EL (cell line): ENCODE results near the gene OR12D2.
"Not testable (repeated sequence)": the region's sequence is repeated elsewhere in the genome, so short reads cannot be mapped to it uniquely, and the experiment has no call there.

ENCODE experiments used
- DNase-seq: peaks from one replicate; pipeline ENCODE4 v3.0.0-alpha.2; 2016

The OR12D2 gene, protein sequence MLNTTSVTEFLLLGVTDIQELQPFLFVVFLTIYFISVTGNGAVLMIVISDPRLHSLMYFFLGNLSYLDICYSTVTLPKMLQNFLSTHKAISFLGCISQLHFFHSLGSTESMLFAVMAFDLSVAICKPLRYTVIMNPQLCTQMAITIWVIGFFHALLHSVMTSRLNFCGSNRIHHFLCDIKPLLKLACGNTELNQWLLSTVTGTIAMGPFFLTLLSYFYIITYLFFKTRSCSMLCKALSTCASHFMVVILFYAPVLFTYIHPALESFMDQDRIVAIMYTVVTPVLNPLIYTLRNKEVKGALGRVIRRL

DNA sequence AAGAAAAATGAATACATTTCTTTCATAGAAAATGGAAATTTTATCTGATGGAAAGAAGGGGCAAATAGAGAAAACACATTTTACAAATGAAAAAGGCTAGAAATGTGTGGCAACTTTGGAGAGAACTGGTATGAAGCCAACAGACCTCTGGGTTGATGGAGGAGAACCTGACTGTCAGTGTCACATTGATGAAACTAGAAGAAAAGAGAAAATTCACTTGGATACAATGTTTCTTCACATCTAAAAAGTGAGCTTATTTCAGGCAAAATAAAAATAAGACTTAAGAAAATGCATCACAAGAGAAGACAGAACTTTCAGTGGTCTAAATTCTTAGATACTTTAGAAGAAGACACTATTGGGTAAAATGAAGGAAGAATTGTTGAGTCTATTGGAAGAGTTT lies at the start of gene OR12D2:
TSS of gene OR12D2 (plus strand) at position 301 of the 400 bp plus-strand sequence. CDS start 1,069 bp downstream, outside the sequence.
- DNase-seq: no peak

DNA sequence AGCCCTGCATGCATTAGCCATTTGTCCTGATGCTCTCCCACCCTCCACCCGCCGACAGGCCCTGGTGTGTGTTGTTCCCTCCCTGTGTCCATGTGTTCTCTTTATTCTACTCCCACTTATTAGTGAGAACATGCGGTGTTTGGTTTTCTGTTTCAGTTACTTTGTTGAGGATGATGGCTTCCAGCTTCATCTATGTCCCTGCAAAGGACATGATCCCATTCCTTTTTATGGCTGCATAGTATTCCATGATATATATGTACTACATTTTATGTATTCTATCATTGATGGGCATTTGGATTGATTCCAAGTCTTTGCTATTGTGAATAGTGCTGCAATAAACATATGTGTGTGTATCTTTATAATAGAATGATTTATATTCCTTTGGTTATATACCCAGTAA lies 46.1 kb upstream of the OR12D2 start:
- DNase-seq: not testable (repeated sequence)

DNA sequence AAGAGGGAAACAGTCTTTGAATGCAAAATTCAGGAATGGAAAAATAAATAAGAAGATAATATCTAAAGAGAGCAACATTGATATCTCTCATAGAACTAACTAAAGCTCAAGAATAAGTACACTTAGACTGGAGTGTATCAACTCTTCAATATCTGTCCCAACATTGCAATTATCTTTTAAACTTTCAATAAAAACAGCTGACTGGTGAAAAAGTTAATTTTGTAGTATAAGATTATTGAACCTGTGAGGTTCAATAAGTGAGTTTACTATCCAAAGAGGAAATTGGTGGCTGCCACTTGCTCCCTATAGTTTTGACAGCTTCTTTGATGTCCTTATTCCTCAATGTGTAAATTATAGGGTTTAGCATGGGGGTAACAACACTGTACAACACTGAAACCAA lies 40.5 kb upstream of the OR12D2 start:
- no peak for DNase-seq

DNA sequence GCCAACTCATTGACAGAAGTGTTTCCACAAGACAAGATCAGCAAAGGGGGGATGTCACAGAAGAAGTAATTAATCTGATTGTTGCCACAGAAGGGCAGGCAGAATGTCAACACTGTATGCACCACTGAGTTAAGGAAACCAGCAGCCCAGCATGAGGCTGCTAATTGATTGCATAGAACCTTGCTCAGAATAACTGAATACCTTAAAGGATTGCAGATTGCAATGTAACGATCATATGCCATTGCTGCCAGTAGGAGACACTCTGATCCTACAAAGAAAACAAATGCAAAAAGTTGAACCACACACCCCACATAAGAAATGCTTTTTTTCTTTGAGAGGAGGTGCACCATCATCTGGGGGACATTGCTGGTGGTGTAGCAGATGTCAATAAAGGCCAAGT lies 39.8 kb upstream of the OR12D2 start:
- no peak for DNase-seq

DNA sequence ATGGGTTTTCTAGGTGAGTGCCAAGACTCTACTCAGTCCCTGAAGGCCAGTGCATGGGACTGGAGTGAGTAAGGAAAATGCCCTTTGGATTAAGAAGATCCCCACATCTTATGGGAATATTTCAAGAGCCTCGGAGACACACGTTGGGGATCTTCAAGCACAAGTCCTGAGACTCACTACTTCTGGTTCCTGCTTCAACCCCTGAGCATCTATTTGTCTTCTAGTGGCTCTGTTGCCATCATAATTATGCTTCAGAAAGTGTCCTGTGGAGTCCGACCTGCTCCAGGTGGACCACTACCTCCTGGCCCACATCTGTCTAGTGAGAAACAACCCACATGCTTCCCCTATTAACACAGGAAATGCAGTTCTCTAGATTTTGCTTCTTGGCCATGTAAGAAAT lies 26.7 kb upstream of the OR12D2 start, which contains the start of gene OR5V1:
TSS of gene OR5V1 (minus strand) at position 101 of the 400 bp plus-strand sequence. CDS start 12,670 bp downstream, outside the sequence.
- DNase-seq: no peak

DNA sequence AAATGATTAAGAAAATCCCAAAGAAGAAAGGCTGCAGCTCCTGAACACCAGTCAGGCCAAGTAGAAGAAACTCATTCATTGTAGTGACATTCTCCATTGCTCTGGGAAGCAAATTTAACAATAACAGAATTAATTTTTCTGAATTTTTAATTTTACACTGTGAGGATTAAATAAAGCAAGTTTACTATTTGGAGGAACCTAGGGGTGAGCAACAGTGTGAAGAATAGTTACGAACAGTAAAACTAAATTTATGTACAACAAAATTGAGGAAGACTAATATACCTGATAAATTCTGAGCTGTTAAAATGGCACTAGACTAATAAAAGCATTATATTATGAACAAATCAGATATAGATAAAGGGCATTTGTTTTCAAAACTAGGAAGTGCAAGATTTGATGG lies 20.2 kb upstream of the OR12D2 start, which contains the start of gene OR12D3:
TSS of gene OR12D3 (minus strand) at position 101 of the 400 bp plus-strand sequence. CDS start at position 97, 4 bp downstream.
- DNase-seq: no peak

DNA sequence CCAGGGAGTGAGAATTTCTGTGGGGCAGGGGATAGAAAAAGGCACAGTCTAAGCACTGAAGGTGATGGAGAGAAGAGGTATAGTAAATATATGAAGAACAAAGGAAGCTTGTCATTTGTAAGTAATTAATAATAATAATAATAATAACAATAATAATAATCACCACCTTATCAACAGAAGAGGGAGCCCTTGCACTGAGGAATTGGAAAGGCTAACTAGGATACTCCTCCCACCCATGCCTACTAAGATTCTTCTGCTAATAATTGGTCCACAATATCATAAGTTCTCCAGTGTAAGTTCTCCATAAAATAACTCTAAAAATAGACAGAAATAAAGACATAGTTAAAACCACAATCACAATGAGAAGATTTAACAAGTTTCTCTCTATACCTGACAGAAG lies 19.4 kb upstream of the OR12D2 start:
- peak; percentile 38 for DNase-seq

DNA sequence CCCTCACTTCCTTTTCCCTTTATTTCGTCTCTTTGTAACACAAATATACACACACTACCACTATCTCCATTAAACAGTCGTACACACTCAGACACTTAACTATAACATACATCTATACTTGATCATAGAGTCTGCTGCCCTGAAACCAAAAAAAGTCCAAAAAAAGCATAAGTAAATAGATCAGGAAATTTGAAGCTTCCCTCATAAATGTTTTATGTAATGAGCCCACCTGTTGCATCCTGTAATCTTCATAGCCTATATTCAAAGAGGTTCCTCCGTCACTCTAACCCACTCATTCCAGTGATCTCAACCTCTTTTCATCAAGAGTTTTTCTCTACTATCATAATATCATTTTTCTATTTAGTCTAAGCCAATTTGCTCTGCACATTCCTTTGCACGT lies 6.9 kb upstream of the OR12D2 start:
- no peak for DNase-seq

DNA sequence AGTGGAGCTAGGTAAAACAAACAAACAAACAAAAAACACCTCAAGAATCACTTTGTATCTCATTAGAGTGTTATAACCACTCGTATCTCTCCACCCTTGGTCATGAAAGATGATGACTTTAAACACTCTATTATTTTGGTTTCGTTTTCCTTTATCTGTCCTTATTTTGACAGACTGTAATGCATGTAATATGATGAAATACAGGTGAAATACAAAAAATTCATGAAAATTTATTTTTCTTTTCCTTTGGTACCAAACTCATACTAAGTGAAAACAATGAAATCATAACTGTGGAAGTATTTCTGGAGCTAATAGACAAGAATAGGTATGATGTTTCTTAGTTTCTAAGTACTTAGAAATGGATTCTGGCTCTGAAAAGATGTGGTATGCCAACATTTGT lies 4.1 kb downstream of the OR12D2 start:
- DNase-seq: no peak

DNA sequence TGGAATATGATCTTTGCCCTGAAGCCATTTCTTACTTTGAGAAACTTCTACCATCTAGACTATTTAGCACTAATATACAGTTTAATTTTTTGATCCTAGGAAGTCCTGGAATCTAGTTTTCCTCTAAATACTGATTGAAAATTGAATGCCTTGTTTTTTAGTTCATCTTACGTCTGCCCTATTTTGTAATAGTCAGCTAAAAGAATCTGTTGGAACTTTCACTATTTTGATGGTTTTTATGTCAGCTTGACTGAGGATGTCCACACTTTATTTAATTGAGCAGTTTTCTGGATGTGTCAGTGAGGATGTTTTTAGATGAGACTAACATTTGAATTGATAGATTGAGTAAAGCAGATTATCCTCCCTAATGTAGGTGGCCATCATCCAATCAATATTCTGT lies 8.4 kb downstream of the OR12D2 start:
- no peak for DNase-seq

DNA sequence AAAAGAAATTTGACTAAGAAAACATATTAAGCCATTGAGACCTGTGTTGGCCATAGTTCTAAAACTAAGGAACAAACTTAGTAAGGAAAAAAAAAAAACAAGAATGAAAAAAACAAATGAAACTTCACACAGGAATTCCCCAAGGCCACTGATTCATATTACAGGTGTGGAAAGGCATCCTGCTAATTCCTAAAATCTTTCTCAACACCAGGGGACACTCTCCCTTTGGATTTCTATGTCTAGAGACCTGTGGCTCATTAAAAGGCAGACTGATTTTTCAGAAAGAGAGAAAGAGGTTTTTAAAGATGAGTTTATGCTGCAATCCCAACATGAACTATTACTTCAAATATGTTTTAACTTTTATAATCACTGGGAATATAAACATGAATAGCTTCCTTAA lies 19.2 kb downstream of the OR12D2 start, which contains the start of gene OR12D1:
TSS of gene OR12D1 (plus strand) at position 341 of the 400 bp plus-strand sequence.
- DNase-seq: peak; percentile 21

DNA sequence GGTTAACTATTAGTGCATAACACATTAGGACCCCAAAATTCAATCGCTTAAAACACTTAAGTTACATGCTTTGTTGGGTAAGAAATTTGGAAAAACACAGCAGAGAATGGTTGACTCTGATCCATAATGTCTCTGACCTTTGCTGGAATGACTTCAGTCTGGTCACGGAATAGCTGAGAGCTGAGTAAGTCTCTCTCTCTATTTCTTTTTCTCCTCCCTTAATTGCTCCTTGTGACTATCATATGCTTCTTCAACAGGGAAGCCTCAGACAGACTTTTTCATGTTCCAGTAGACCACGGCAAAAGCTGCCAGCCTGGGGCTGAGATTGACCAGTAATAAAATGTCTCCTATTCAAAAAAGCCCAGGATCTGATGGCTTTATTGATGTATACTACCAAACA lies 24.1 kb downstream of the OR12D2 start:
- peak; percentile 72 for DNase-seq

DNA sequence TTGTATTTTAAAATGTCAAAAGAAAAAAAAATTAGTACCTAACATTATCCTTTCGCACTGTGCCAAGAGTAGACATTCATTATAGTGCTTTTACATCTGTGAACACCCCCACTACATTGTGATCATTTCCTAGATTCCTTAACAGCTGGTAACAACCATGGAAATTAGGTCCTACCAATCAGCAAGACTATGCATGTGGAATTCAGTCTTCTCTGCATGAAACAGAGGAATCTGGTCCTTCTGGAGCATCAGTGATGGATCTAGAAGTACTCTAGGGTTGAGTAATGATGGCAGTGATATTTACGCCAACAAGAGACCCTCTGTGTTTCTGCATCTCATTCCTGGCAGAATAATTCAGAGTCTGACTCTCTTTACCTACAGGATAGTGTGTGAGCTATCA lies 28.7 kb downstream of the OR12D2 start:
- peak; percentile 13 for DNase-seq

DNA sequence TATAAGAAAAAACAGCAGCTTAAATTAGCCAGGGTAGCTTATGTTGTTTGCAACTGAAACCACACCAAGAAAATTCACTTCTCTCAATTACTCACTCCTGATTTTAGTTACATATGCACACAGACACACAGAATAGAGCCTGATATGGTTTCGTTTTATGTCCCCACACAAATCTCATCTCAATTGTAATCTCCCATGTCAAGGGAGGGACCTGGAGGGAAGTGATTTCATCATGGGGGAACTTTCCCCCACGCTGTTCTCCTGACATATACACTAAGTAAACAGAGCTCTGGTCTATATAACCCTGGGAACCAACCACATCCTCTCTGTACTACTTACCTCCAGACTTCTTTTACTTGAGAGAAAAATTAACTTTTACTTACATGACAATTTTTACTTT lies 29.1 kb downstream of the OR12D2 start:
- DNase-seq: peak; percentile 26

DNA sequence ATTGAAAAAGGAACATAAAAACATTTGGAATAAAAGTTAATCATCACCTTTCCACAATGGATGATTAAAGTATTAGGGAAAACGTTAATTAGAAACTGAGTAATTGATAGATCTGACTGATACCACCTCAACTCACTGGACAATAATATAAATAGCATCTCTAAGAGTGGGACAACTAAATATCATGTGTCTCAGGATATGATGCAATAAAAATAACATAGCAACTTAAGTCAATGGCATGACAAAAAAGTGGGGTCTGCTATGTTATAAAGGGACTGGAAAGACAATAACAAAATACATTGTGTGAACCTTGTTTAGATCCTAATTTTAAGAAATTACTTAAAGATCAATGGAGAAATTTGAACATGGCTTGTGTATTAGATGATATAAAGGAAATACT lies 29.6 kb downstream of the OR12D2 start:
- no peak for DNase-seq

DNA sequence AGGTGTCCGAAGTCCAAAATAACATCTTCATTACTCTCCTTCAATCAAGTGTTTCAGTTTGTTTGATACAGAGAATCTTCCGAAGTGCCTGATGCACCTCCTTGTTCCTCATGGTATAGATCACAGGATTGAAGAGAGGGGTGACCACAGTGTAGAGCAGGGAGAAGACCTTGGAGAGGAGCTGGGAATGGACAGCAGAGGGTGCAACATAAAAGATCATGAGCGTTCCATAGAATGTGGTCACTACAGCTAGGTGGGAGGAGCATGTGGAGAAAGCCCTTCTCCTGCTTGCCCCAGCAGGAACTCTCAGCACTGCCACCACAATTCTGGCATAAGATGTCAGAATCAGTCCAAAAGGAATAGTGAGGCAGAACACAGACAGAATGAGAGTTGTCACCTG lies 31.2 kb downstream of the OR12D2 start:
- DNase-seq: peak; percentile 38

DNA sequence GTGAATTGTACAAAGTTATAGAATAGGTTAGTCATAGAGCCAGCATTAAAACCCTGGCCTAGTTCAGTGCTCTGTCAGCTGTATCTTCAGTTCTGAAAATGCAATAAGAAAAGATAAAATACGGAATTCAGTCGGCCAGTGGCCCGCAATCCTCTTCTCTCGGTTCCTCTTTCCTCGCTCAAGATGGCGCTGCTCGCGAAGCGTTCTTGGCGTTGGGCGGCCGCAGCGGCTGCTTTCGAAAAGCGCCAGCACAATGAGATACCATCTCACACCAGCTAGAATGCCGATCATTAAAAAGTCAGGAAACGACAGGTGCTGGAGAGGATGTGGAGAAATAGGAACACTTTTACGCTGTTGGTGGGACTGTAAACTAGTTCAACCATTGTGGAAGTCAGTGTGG lies 41.3 kb downstream of the OR12D2 start:
- not testable (repeated sequence) for DNase-seq

DNA sequence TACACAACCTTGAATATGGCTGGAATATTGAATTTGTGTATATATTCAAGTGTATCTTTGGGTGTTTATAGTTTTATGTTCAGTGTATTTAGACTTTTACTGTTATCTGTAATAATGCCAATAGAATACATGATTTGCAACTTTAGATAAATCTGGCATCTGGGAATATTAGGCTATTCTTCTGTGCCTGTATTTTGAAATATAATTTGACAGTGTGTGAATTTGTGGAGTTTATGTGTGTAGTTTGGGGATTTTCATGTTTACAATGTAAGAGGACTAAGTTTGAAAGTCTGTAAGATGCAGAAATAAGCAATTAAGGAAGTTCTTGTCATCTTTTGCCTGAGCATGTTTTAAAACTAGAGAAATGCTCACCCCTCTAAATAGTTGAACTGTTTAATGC lies 43.6 kb downstream of the OR12D2 start, which contains the start of gene OR10C1:
TSS of gene OR10C1 (plus strand) at position 301 of the 400 bp plus-strand sequence. CDS start 710 bp downstream, outside the sequence.
- no peak for DNase-seq

DNA sequence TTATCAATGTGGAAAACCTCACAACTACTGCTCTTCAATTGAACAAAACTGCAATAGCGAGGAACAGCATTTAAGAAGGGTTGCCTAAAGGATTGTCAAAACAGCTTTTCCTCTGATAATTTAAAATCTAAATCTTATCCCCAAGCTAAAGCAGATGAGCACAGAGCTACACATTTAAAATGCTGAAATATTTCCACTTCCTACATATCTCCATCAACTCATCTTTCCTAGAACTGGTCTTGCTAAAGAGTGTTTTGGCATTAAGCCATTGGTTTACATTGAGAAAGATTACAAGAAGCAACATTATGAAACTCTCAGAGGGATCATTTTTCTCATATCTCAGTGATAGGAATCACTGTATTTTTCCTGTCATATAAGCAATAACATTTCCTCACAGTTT lies 47.3 kb downstream of the OR12D2 start:
- DNase-seq: no peak

DNA sequence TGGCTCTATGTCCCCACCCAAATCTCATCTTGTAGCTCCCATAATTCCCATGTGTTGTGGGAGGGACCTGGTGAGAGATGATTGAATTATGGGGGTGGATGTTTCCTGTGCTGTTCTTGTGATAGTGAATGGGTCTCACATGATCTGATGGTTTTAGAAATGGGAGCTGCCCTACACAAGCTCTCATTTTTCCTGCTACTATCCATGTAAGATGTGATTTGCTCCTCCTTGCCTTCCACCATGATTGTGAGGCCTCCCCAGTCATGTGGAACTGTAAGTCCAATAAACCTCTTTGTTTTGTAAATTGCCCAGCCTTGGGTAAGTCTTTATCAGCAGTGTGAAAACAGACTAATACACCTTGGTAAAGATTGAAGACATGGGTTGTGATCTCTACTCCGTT lies 48.6 kb downstream of the OR12D2 start:
- DNase-seq: not testable (repeated sequence)
